Measurements from ENCODE around the gene NAALADL2. TPM values are rescaled to one million over a fixed set of nuclear protein-coding genes. Genes with fewer than 3 reads are reported as not detected.

The NAALADL2 gene
- total and polyA plus RNA-seq, 2 donors from 2014 or later = 2.0 to 20.2 TPM

DNA sequence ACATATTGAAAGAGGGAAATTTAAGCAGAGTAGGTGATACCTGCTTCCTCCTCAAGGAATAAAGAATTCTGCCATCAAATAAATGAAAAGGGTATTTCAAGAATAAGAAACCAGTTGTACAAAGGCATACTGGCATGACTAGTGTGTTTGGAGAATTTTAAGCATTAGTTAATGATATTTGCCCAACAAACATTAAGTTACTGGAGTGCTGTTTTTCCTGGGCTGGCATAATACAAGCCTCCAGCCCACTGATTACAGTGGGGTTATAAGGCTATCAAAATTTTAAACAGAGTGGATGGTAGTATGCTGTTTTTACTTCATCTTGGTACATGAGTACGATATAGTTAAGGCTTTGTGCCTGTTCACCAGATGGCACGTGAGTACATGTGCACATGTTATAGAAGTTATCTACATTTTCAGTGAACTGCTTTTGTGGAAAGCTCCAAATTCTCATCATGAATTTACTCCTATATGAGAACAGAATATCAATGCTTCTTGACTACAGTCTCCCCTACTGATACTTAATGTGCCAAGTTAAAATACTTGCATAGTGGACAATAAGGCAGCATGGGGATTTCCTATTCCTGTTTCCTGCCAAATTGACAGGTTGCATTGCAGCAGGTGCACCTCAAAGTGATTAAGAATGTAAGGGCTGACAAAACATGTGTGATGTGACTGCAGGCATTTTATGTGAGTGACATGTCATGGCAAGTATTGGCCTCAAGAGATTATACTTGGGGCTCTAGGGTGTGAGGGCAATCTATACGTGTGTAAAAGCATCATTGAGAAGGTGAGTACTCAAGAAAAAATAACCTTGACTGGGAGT is 14.9 kb downstream of the NAALADL2 start:
- FAIRE-seq = no peak
- Histone ChIP-seq H3K4me1 (ENCODE audit: control insufficient read depth in 2 of 3, insufficient read depth in 2 of 3, low read depth in 1 of 3, low read length in 3 of 3) (no peaks in the 10 kb centered on the region), H3K36me3 (ENCODE audit: control insufficient read depth in 2 of 3, insufficient read depth in 3 of 3, low read length in 3 of 3) (no peaks in the 10 kb centered on the region), H3K4me3 (ENCODE audit: low read length in 3 of 3) (no peak overlapping the region), H3K27me3 (ENCODE audit: control insufficient read depth, insufficient read depth, low read length) (no peaks in the 10 kb centered on the region), H3K9me3 (ENCODE audit: control insufficient read depth in 2 of 3, insufficient read depth in 1 of 3, low read length in 3 of 3) (no peaks in the 10 kb centered on the region), H3K27ac (ENCODE audit: low read depth in 2 of 2, low read length in 2 of 2) (no peak overlapping the region), H3K9ac (ENCODE audit: low read length in 3 of 3) (no peak overlapping the region)
- intact Hi-C loops (cut with DNase I) = no loop called here
- no peak for DNase-seq
- TF ChIP-seq, protein P1, sequence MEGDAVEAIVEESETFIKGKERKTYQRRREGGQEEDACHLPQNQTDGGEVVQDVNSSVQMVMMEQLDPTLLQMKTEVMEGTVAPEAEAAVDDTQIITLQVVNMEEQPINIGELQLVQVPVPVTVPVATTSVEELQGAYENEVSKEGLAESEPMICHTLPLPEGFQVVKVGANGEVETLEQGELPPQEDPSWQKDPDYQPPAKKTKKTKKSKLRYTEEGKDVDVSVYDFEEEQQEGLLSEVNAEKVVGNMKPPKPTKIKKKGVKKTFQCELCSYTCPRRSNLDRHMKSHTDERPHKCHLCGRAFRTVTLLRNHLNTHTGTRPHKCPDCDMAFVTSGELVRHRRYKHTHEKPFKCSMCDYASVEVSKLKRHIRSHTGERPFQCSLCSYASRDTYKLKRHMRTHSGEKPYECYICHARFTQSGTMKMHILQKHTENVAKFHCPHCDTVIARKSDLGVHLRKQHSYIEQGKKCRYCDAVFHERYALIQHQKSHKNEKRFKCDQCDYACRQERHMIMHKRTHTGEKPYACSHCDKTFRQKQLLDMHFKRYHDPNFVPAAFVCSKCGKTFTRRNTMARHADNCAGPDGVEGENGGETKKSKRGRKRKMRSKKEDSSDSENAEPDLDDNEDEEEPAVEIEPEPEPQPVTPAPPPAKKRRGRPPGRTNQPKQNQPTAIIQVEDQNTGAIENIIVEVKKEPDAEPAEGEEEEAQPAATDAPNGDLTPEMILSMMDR (IDR thresholded peaks at IDR 0.05; ENCODE audit: borderline replicate concordance, extremely low read depth, insufficient read depth) = no peak

DNA sequence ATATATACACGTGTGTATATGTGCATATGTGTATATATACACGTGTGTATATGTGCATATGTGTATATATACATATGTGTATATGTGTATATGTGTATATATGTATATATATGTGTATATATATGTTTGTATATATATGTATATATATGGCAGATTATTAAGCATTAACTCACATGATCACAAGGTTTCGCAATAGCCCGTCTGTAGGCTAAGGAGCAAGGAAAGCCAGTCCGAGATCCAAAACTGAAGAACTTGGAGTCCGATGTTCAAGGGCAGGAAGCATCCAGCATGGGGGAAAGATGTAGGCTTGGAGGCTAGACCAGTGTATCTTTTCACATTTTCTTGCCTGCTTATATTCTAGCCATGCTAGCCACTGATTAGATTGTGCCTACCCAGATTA is 23.7 kb downstream of the NAALADL2 start:
- intact Hi-C loops (cut with DNase I) = no loop called here
- no peak for FAIRE-seq
- no peaks in the 10 kb centered on the region for H3K9me3 ChIP-seq (ENCODE audit: control insufficient read depth in 2 of 3, insufficient read depth in 1 of 3, low read length in 3 of 3)
- H3K27ac ChIP-seq (ENCODE audit: low read depth in 2 of 2, low read length in 2 of 2) = no peak overlapping the region
- no peaks in the 10 kb centered on the region for H3K27me3 ChIP-seq (ENCODE audit: control insufficient read depth, insufficient read depth, low read length)
- H3K4me3 ChIP-seq (ENCODE audit: low read length in 3 of 3) = no peak overlapping the region
- no peak overlapping the region for H3K9ac ChIP-seq (ENCODE audit: low read length in 3 of 3)
- TF ChIP-seq, protein P1 (IDR thresholded peaks at IDR 0.05; ENCODE audit: borderline replicate concordance, extremely low read depth, insufficient read depth) = no peak
- no peaks in the 10 kb centered on the region for H3K36me3 ChIP-seq (ENCODE audit: control insufficient read depth in 2 of 3, insufficient read depth in 3 of 3, low read length in 3 of 3)
- DNase-seq = no peak
- no peaks in the 10 kb centered on the region for H3K4me1 ChIP-seq (ENCODE audit: control insufficient read depth in 2 of 3, insufficient read depth in 2 of 3, low read depth in 1 of 3, low read length in 3 of 3)

DNA sequence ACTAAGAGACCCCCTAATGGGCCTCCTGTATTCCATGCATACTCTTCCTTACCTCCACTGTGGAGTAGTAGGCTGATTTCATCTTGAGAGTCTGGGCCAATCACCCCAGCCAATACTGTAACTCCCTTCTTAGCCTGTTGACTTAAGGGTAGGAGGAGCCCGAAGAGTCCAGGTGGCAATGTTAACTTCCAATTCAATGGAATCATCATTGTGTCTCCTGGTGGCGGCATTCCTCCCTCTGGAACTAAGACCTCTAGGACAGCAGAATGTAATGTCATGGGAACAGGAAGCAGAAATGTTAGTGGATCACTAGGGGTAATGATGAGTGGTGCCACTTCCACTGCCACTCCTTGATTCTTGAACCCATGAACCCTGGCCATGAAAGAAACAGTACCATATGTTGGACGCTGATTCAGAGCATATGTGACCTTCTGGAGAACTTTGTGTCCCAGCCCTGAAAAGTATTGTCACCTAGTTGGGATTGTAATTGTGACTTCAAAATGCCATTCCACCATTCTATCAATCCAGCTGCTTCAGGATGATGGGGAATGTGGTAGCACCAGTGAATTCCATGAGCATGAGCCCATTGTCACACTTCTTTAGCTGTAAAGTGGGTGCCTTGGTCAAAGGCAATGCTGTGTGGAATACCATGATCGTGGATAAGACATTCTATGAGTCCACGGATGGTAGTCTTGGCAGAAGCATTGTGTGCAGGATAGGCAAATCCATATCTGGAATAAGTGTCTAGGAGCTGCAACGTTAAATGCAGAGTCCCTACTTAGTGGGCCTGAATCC is 24.9 kb downstream of the NAALADL2 start:
- Histone ChIP-seq H3K27ac (ENCODE audit: low read depth in 2 of 2, low read length in 2 of 2) (no peak overlapping the region), H3K4me1 (ENCODE audit: control insufficient read depth in 2 of 3, insufficient read depth in 2 of 3, low read depth in 1 of 3, low read length in 3 of 3) (no peaks in the 10 kb centered on the region), H3K9me3 (ENCODE audit: control insufficient read depth in 2 of 3, insufficient read depth in 1 of 3, low read length in 3 of 3) (no peaks in the 10 kb centered on the region), H3K9ac (ENCODE audit: low read length in 3 of 3) (no peak overlapping the region), H3K4me3 (ENCODE audit: low read length in 3 of 3) (no peak overlapping the region), H3K27me3 (ENCODE audit: control insufficient read depth, insufficient read depth, low read length) (no peaks in the 10 kb centered on the region), H3K36me3 (ENCODE audit: control insufficient read depth in 2 of 3, insufficient read depth in 3 of 3, low read length in 3 of 3) (no peaks in the 10 kb centered on the region)
- intact Hi-C loops (cut with DNase I) = no loop called here
- TF ChIP-seq, protein P1 (IDR thresholded peaks at IDR 0.05; ENCODE audit: borderline replicate concordance, extremely low read depth, insufficient read depth) = no peak
- DNase-seq (no peak), FAIRE-seq (no peak)

Measured in kidney (tissue), 14 donors.